A549 (cell line): ENCODE measurements around the gene CTNNA1.

Experiments
- CTCF ChIP-seq: fragments of >200 bp; sonication (Bioruptor Twin); formaldehyde crosslinking; IDR thresholded peaks from 3 replicates; pipeline ENCODE4 v1.5.1; 2016
- FOXS1 ChIP-seq: fragments of 250-450 bp; sonication (Bioruptor Pico); IDR thresholded peaks from 2 replicates; pipeline ENCODE4 v1.5.0; 2020; ENCODE audit warnings: mild to moderate bottlenecking, moderate library complexity
- JUNB ChIP-seq: fragments of >200 bp; sonication (Bioruptor Twin); formaldehyde crosslinking; IDR thresholded peaks from 2 replicates; pipeline ENCODE4 v1.6.1; 2016
- MAX ChIP-seq: IDR thresholded peaks from 2 replicates; pipeline ENCODE4 v1.6.1; 2012
- NPAS2 ChIP-seq: fragments of 250-450 bp; sonication (Bioruptor Pico); IDR thresholded peaks from 2 replicates; pipeline ENCODE4 v1.8.0; 2022; ENCODE audit warnings: mild to moderate bottlenecking, moderate library complexity, borderline replicate concordance
- PBX3 ChIP-seq: IDR thresholded peaks from 2 replicates; pipeline ENCODE4 v1.6.1; 2012
- POLR2A ChIP-seq: IDR thresholded peaks from 2 replicates; pipeline ENCODE4 v1.6.1; 2012; ENCODE audit warnings: mild to moderate bottlenecking, low read length
- RAD21 ChIP-seq, 2 experiments: fragments of >200 bp in 1 of 2; sonication (Bioruptor Twin) in 1 of 2; formaldehyde crosslinking in 1 of 2; IDR thresholded peaks in 1 of 2; conservative IDR thresholded peaks in 1 of 2; 2 replicates in 1 of 2; 3 replicates in 1 of 2; pipeline ENCODE4 v1.6.1; 2012 to 2018; ENCODE audit warnings: inconsistent platforms in 1 of 2
- RCOR1 ChIP-seq: fragments of 150-350 bp; IDR thresholded peaks from 2 replicates; pipeline ENCODE4 v1.6.1; 2014; ENCODE audit warnings: antibody characterized with exemption, low read length, low read depth
- REST ChIP-seq: fragments of 200-600 bp; sonication (generic); IDR thresholded peaks from 2 replicates; pipeline ENCODE4 v1.6.1; 2016; ENCODE audit warnings: antibody characterized with exemption, mild to moderate bottlenecking, moderate library complexity
- RFX5 ChIP-seq: fragments of 450-650 bp; IDR thresholded peaks from 2 replicates; pipeline ENCODE4 v1.7.1; 2014; ENCODE audit warnings: antibody characterized with exemption, mild to moderate bottlenecking, moderate library complexity
- SMC3 ChIP-seq: fragments of >200 bp; sonication (Bioruptor Twin); formaldehyde crosslinking; IDR thresholded peaks from 3 replicates; pipeline ENCODE4 v1.6.1; 2018; ENCODE audit warnings: inconsistent platforms
- TP53 ChIP-seq: fragments of 250-450 bp; sonication (Bioruptor Pico); IDR thresholded peaks from 2 replicates; pipeline ENCODE4 v1.5.0; 2021; ENCODE audit warnings: mild to moderate bottlenecking, moderate library complexity

- no peak for TF ChIP-seq JUNB
- TF ChIP-seq NPAS2 = no peak
- no peak for TF ChIP-seq MAX
- no peak for TF ChIP-seq FOXS1 (CRISPR knock-in tag)
- TF ChIP-seq CTCF = no peak
- TF ChIP-seq RAD21 (conservative IDR thresholded peaks at IDR 0.05 in 1 of 2, IDR thresholded peaks at IDR 0.05 in 1 of 2) = no peak
- TF ChIP-seq PBX3 = no peak
- TF ChIP-seq RCOR1 = no peak
- TF ChIP-seq REST = no peak
- no peak for TF ChIP-seq RFX5
- no peak for TF ChIP-seq TP53
- TF ChIP-seq SMC3 = no peak
- no peak for TF ChIP-seq POLR2A
Measured at GRCh38 chr5:138933522-138934290, 180.5 kb downstream of the CTNNA1 start.
